ENCODE measurements around the gene MAP1LC3B.

MAP1LC3B gene

DNA sequence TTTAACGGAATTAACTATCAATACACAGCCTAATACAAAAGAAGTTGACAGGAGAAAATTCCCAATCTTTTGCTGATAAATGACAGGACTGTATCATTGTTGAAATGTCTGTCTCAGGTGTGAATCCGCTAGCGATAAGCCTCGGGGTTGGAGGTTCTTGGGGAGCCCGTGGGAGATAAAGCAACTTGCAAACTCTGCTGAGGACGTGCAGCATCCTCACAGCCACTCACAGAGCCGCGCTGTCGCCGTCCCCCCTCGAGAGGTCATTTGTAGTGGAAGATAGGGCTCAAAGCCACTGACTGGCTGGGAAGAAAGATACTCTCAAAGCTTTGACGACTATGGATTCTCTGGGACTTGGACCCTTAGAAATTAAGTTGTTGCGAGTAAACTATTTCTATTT lies 17.0 kb downstream of the MAP1LC3B start:
- Histone ChIP-seq H3K9me3 (ENCODE audit: severe bottlenecking) (no peaks in the 10 kb centered on the region), H3K27me3 (ENCODE audit: insufficient read depth, low read depth, severe bottlenecking) (no peaks in the 10 kb centered on the region), H3K27ac (no peak overlapping the region), H3K4me3 (ENCODE audit: low read depth, low read length) (no peak overlapping the region), H3K36me3 (peaks cover 9% of the 10 kb centered on the region; the same call in 1 of the 2 replicates)
- TF ChIP-seq, protein P1, sequence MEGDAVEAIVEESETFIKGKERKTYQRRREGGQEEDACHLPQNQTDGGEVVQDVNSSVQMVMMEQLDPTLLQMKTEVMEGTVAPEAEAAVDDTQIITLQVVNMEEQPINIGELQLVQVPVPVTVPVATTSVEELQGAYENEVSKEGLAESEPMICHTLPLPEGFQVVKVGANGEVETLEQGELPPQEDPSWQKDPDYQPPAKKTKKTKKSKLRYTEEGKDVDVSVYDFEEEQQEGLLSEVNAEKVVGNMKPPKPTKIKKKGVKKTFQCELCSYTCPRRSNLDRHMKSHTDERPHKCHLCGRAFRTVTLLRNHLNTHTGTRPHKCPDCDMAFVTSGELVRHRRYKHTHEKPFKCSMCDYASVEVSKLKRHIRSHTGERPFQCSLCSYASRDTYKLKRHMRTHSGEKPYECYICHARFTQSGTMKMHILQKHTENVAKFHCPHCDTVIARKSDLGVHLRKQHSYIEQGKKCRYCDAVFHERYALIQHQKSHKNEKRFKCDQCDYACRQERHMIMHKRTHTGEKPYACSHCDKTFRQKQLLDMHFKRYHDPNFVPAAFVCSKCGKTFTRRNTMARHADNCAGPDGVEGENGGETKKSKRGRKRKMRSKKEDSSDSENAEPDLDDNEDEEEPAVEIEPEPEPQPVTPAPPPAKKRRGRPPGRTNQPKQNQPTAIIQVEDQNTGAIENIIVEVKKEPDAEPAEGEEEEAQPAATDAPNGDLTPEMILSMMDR (IDR thresholded peaks at IDR 0.05; ENCODE audit: low read depth, low read length), result no peak
- DNase-seq, result no peak

DNA sequence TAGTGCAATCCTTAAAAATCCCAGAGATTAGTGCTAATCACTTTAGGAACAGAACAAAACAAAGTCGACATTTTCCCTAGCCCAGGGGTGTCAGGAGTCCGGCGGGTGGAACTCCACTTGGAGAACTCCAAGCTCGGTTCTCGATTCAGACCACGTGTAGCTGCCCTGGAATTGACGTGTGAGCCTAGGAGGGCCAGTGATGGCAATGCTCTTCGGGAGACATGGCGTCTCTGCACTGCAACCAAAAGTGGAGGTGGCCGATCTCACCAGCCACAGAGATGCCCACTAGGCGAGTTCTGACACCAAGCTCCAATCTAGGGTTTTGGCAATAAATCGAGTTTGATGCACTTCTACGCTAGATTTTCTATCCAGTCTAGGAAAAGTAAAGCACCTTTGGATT lies 17.6 kb downstream of the MAP1LC3B start:
- Histone ChIP-seq H3K27ac (no peak overlapping the region), H3K27me3 (ENCODE audit: insufficient read depth, low read depth, severe bottlenecking) (no peaks in the 10 kb centered on the region), H3K9me3 (ENCODE audit: severe bottlenecking) (no peaks in the 10 kb centered on the region), H3K36me3 (peaks cover 7% of the 10 kb centered on the region; the same call in 1 of the 2 replicates), H3K4me3 (ENCODE audit: low read depth, low read length) (no peak overlapping the region)
- DNase-seq, result no peak
- TF ChIP-seq, protein P1 (IDR thresholded peaks at IDR 0.05; ENCODE audit: low read depth, low read length), result no peak

DNA sequence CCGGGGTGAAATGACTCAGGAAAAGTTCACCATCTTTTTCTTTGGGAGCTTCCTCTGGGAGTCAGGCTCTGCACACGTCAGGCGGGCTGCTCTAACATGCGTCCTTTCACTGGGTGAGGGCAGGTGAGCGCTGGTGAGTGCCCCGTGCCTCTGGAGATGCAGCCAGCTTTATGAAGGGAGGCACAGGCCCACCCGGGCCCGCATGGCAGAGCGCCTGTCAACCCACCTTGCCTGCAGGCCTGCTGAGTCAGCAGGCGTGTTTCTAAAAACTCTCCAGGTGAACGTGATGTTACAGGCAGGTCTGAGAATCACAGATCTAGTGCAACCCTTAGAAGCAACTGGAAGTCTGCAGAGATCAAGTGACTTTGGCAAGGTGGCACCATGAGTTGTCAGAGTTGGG lies 18.4 kb downstream of the MAP1LC3B start:
- TF ChIP-seq, protein P1 (IDR thresholded peaks at IDR 0.05; ENCODE audit: low read depth, low read length), result no peak
- Histone ChIP-seq H3K4me3 (ENCODE audit: low read depth, low read length) (no peak overlapping the region), H3K27me3 (ENCODE audit: insufficient read depth, low read depth, severe bottlenecking) (no peaks in the 10 kb centered on the region), H3K9me3 (ENCODE audit: severe bottlenecking) (no peaks in the 10 kb centered on the region), H3K36me3 (0 out of 2 replicates have a peak, but pooled peaks cover 4% of the 10 kb centered on the region), H3K27ac (no peak overlapping the region)
- DNase-seq, result no peak

DNA sequence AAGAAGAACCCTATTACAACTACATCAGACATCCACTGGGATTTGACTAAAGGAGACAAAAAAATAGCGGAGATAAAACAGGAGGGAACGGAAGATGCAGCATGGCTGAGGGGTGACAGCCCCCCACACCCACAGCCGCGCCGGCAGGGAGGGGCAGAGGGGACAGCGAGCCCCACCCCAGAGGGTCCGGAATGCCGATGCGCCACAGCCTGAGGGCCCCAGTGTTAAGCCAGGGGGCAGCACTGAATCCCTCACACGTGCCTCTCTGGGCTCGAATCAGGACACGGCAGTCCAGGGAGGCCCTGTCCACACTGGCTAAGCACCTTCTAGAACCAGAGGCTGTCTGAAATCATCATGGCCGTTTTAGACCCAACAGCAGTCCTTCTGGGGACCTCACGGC lies 18.8 kb downstream of the MAP1LC3B start:
- Histone ChIP-seq H3K4me3 (ENCODE audit: low read depth, low read length) (no peak overlapping the region), H3K27ac (no peak overlapping the region), H3K27me3 (ENCODE audit: insufficient read depth, low read depth, severe bottlenecking) (no peaks in the 10 kb centered on the region), H3K36me3 (0 out of 2 replicates have a peak, but pooled peaks cover 5% of the 10 kb centered on the region), H3K9me3 (ENCODE audit: severe bottlenecking) (no peaks in the 10 kb centered on the region)
- no peak for DNase-seq
- TF ChIP-seq, protein P1 (IDR thresholded peaks at IDR 0.05; ENCODE audit: low read depth, low read length), result no peak

DNA sequence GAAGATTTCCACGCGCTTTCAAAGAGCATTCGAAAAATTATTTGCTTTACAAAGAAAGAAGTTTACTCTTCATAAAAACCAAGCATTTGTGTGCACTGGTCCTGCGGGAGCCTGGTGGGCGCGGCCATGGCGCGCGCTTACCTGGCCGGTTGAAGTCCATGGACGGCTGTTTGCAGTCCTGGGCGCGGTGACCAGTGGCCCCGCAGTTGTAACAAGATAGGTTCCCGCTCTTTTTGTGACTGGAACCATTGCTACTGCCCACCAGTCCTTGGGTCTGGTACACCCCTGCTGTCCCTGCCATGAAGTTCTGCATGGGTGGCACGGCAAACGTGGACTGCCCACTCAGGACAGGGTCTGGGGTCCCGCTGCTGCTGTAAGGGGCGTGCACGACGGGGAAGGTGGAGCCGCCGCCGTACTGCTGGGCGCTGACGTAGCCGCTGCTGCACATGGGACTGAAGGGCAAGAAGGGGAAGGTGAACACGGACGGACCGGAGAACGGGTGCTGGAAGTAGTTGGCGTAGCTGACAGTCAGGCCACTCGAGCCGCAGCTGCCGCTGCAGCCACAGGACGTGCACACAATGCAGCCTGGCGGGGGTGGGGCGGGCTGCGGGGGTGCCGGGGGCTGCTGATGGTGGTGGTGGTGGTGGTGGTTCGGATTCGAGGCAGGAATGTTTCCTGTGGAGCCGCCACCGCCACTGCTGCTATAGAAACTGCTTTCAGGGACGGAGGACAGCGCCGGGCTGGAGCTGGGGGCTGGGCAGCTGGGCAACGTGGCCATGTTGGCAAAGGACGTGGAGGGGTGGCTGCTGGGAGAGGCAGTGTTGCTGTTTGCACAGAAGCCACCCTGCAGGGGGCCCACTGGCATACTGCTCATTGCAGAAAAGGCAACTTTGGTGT lies 19.5 kb downstream of the MAP1LC3B start:
- Histone ChIP-seq H3K27ac (no peak overlapping the region), H3K36me3 (peaks cover 11% of the 10 kb centered on the region; the same call in 1 of the 2 replicates), H3K4me3 (ENCODE audit: low read depth, low read length) (no peak overlapping the region), H3K27me3 (ENCODE audit: insufficient read depth, low read depth, severe bottlenecking) (no peaks in the 10 kb centered on the region), H3K9me3 (ENCODE audit: severe bottlenecking) (no peaks in the 10 kb centered on the region)
- DNase-seq, result no peak
- TF ChIP-seq, protein P1 (IDR thresholded peaks at IDR 0.05; ENCODE audit: low read depth, low read length), result no peak
